Globus pallidus (tissue), 1 donor: ENCODE measurements around the gene FIGLA.

Experiments used
- DNase-seq: peaks from one replicate; pipeline ENCODE4 v3.0.0-alpha.2; 2015; ENCODE audit warnings: low spot score

FIGLA gene, protein sequence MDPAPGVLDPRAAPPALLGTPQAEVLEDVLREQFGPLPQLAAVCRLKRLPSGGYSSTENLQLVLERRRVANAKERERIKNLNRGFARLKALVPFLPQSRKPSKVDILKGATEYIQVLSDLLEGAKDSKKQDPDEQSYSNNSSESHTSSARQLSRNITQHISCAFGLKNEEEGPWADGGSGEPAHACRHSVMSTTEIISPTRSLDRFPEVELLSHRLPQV

GRCh38 chr2:70790136-70790828, at the start of gene FIGLA:
TSS of gene FIGLA (minus strand) at chr2:70790643. CDS start at chr2:70790638, 5 bp downstream.
- no peak for DNase-seq

- no peak for DNase-seq
Observed at GRCh38 chr2:70837980-70838925, 47.8 kb upstream of the FIGLA start.

DNA sequence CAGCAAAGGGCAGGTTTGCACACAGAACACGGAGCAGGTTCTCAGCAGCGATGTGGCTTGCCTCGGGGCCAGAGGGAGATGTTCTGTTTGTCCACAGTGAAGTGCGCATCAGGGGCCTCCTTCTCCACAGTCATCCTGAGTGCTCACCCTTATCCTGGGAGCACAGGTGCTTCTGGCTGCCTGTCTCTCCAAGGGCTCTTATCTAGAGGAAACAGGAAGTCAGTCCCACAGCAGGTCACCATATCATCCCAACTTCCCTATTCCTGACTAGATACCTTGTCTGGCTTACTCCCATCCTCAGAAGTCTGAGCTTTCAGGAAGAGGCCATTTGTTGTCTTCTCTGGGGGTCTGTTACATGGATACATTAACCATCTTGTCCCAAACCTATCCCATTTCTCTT, 45.2 kb upstream of the FIGLA start, which contains the start of gene CD207:
TSS of gene CD207 (minus strand) at position 174 of the 400 bp plus-strand sequence. CDS start at position 134, 40 bp downstream.
- no peak for DNase-seq

- no peak for DNase-seq
Observed at GRCh38 chr2:70834881-70835280, 44.4 kb upstream of the FIGLA start.

GRCh38 chr2:70834106-70834505, 43.7 kb upstream of the FIGLA start:
- DNase-seq, result no peak

DNA sequence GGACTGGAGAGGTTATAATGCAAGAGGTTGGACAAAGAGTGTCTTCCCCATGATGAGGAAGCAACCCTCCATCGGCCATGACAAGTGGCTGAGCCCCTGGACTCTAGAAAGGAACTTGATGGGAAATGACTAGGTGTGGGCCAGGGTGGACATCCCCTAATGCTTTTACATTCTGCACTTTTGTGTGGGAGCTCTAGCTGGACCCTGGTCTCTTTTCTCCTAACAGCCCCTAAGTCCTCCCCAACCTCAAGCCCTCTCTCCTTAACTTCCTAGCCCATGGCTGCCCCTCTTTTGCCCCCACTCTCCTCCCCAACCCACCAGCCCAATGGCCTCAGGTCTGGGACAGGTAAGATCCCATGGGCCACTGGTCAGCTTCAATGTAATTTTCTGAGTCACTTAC, 42.8 kb upstream of the FIGLA start:
- no peak for DNase-seq

DNA sequence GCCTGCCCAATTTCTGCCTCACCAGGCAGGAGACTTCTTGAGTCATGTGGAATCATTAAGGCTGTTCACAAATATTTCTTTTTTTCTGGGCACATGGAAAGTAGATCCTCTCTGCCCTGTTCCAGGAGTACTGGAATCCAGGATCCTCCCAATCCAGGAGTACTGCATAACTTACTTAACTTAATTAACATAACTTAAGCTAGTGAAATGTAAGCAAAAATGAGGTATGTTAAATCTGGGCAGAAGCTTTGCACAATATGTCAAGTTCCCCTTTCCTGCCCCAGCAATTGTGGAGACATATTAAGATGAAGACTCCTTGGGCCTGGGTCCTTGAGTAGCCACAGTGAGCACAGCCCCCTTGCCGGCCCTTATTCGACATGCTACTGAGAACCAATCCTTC, 41.9 kb upstream of the FIGLA start:
- no peak for DNase-seq

DNA sequence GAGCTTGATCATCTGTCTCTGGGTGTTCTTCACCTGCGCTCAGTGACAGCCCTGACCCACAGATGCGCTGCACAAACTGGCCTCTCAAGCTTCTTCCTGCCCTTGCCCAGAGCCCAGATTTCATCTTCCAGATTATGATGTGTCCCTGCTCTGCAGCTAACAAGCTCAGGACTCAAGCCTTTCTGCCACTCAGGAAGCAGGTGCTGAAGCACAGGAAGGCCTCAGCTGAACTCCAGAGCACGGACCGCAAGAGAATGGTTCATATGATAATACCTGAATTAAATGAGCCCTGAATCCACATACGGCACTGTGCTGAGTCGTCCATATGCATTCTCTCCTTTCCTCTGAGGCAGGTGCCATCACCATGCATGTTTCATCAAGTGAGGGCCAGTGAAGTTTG, 41.4 kb upstream of the FIGLA start:
- DNase-seq, result no peak

- DNase-seq, result no peak
Observed at GRCh38 chr2:70830366-70830765, 39.9 kb upstream of the FIGLA start.

DNA sequence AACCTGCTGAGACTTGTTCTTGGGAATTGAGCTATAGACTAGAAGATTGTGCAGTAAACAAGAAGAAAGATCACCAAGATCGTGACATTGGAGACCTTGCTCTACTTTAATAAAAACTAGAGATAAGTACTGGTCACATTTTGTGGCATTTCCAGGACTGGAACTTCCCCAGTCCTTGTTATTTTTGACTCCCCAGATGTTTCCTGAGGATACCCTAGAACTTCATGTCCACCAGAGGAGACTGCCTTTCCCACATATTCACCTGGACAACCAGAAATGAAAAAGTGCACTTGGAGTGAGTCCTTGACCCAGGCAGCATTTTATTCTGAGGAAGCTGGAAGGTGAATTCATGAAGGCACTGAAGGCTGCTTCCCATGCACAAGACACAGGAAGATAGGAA, 39.5 kb upstream of the FIGLA start:
- DNase-seq, result no peak

GRCh38 chr2:70828914-70829824, 38.7 kb upstream of the FIGLA start:
- no peak for DNase-seq

GRCh38 chr2:70828115-70828514, 37.7 kb upstream of the FIGLA start:
- no peak for DNase-seq

DNA sequence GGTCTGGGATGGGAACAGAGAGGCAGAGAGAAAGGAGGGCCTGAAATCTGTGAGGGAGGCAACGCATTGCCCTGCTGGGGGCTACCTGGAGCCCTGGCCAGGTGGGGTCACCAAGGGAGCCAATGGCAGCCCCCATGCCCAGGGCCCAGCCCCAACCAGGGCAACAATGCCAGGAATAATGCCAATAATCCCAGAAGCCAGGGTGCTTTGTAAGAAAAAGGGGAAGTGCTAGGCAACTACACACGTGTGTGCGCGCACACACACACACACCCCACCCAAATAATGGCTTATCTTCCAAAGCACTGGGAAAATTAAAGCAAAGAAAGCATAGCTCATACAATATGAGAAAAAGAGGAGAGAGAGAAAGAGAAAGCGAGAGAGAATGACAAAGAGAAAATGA, 36.9 kb upstream of the FIGLA start:
- no peak for DNase-seq

- no peak for DNase-seq
Observed at GRCh38 chr2:70826696-70827350, 36.4 kb upstream of the FIGLA start.

DNA sequence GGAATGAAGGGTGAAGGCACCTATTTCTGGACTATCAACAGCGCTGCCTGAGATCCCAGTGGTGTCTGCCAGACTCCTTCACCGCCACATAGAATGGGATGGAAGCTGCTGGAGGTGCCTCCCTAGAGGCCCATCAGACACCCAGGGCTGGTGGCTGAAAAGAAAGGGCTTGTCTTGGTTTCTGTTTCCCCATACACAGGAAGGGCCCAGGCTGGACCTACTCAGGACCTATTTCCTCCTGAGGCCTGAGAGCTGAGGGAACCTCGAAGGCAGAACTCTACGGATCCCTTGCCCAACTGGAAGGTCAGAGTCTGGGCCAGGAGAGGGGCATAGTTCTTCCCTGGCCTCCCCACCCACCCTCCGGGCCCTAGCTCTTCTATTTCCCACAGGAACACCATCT, 32.8 kb upstream of the FIGLA start:
- DNase-seq, result no peak

DNA sequence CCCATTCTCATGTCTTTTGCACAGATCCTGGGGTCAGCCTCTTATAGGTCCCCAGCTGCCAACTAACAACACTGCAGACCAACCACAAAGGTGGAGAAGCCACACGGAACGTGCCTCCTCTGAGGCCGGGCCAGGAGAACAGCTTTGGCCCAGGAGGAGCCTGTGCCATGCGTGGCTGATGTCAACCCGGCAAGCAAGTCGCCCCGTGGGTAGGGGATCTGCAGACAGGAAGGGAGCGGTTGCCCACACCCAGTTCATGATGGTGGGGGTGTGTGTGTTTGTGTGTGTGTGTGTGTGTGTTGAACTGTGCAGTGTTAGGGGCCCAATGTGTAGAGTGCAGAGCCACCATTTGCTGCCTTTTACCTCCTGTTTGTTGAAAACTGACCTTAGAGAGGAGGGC, 32.4 kb upstream of the FIGLA start:
- no peak for DNase-seq

- no peak for DNase-seq
Observed at GRCh38 chr2:70820499-70820898, 30.1 kb upstream of the FIGLA start, which contains the start of gene CLEC4F. TSS of gene CLEC4F (minus strand) at chr2:70820599. CDS start at chr2:70820523, 76 bp downstream.

GRCh38 chr2:70817284-70817954, 27.0 kb upstream of the FIGLA start:
- DNase-seq, result no peak

DNA sequence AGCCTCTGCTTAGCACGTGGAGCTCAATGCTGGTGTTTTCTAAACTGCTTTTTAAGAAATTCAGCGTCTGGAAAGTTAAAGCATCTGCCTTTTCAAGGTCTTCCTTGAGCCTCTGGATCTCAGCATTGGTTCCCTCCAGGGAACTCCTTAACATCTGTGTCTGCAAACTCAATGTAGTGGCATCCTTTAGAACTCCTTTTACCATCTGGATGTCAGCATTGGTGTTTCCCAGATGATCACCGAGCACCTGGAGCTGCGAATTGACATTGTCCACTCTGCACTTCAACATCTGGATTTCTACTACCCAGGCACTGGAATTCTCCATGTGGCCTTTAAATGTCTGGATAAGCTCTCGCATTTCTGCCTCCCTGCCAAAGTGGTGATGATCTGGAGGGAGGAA, 26.3 kb upstream of the FIGLA start:
- DNase-seq, result no peak
